HepG2 (cell line): Measurements from ENCODE around the gene WDR73. TPM values are rescaled to one million over a fixed set of nuclear protein-coding genes. Genes with fewer than 3 reads are reported as not detected.

Experiments used
- IRF2 ChIP-seq: IDR thresholded peaks from 2 replicates; pipeline ENCODE4 v1.6.1; 2018; ENCODE audit warnings: missing genetic modification reagents, missing compliant biosample characterization
- MTF2 ChIP-seq: sonication (generic); formaldehyde crosslinking; IDR thresholded peaks from 2 replicates; pipeline ENCODE4 v1.5.0; 2020; ENCODE audit warnings: missing genetic modification reagents, borderline replicate concordance
- MYC ChIP-seq: sonication (generic); formaldehyde crosslinking; IDR thresholded peaks from 2 replicates; pipeline ENCODE4 v1.9.0; 2021; ENCODE audit warnings: missing genetic modification reagents, borderline replicate concordance
- NR2F2 ChIP-seq: IDR thresholded peaks from 2 replicates; pipeline ENCODE4 v1.6.1; 2012; ENCODE audit warnings: low read depth, inconsistent platforms, borderline replicate concordance
- POLR2AphosphoS2 ChIP-seq: IDR thresholded peaks from 2 replicates; pipeline ENCODE4 v1.6.1; 2011; ENCODE audit warnings: low read depth, low read length, improper control_type of control experiment
- PTBP1 ChIP-seq: fragments of 200-400 bp; formaldehyde crosslinking; IDR thresholded peaks from 2 replicates; pipeline ENCODE4 v1.6.1; 2018; ENCODE audit warnings: low read length, low read depth; ENCODE audit not compliant: poor library complexity, severe bottlenecking
- RFXAP ChIP-seq: sonication (generic); formaldehyde crosslinking; IDR thresholded peaks from 2 replicates; pipeline ENCODE4 v1.4.0; 2020; ENCODE audit warnings: missing genetic modification reagents, borderline replicate concordance
- U2AF1 ChIP-seq: fragments of 200-400 bp; formaldehyde crosslinking; optimal IDR thresholded peaks from 2 replicates; pipeline ENCODE3; 2017; ENCODE audit warnings: mild to moderate bottlenecking, low read depth, low read length
- ZFP1 ChIP-seq: IDR thresholded peaks from 2 replicates; pipeline ENCODE4 v1.6.1; 2016
- ZNF10 ChIP-seq: sonication (generic); formaldehyde crosslinking; IDR thresholded peaks from 2 replicates; pipeline ENCODE4 v1.4.0; 2020; ENCODE audit warnings: mild to moderate bottlenecking, low read depth, missing genetic modification reagents, borderline replicate concordance
- ZNF230 ChIP-seq: sonication (generic); formaldehyde crosslinking; IDR thresholded peaks from 2 replicates; pipeline ENCODE4 v1.4.0; 2020; ENCODE audit warnings: mild to moderate bottlenecking, missing genetic modification reagents
- ZNF766 ChIP-seq: sonication (generic); formaldehyde crosslinking; IDR thresholded peaks from 2 replicates; pipeline ENCODE4 v1.5.0; 2020; ENCODE audit warnings: missing genetic modification reagents, borderline replicate concordance
- polyA plus RNA-seq, 8 experiments: library from polyadenylated mRNA; depleted of rRNA in 3 of 8; stranded (reverse) in 7 of 8; unstranded in 1 of 8; fragments of >200 nt; fragmentation: Illumina TruSeq in 4 of 8; extraction: Trizol in 4 of 8; gene quantifications; 2 replicates each; pipeline versions ENCODE4 v1.2.1 to v1.2.3, GENCODE V29; 2011 to 2016; ENCODE audit warnings: low read depth in 4 of 8, missing spikeins in 1 of 8, mixed read lengths in 1 of 8; ENCODE audit not compliant: insufficient read depth in 1 of 8
- total RNA-seq, 5 experiments: library from RNA; depleted of rRNA; stranded (reverse); fragments of >200 nt; fragmentation: Illumina TruSeq; extraction: Trizol; gene quantifications; 2 replicates each; pipeline ENCODE4 v1.2.3, GENCODE V29; 2016; ENCODE audit warnings: low read depth in 1 of 5
- TF ChIP-seq, protein P1 (sequence below): sonication (generic); formaldehyde crosslinking; IDR thresholded peaks from 2 replicates; pipeline ENCODE4 v1.8.1; 2023; ENCODE audit warnings: mild to moderate bottlenecking, missing genetic modification reagents
- TF ChIP-seq, protein P2 (sequence below): sonication (generic); formaldehyde crosslinking; IDR thresholded peaks from 2 replicates; pipeline ENCODE4 v1.4.0; 2020; ENCODE audit warnings: low read depth, missing genetic modification reagents
- TF ChIP-seq, protein P3 (sequence below): sonication (generic); formaldehyde crosslinking; IDR thresholded peaks from 2 replicates; pipeline ENCODE4 v1.9.0; 2021; ENCODE audit warnings: missing genetic modification reagents, borderline replicate concordance
- TF ChIP-seq, protein P4 (sequence below): IDR thresholded peaks from 2 replicates; pipeline ENCODE4 v1.4.0; 2020; ENCODE audit warnings: mild to moderate bottlenecking, missing genetic modification reagents

Gene WDR73
- total and polyA plus RNA-seq, 2 of the 13 experiments (the other 11 are each of a cell fraction or from before 2014, with no cell fraction given) = 20.0 to 35.5 TPM

DNA sequence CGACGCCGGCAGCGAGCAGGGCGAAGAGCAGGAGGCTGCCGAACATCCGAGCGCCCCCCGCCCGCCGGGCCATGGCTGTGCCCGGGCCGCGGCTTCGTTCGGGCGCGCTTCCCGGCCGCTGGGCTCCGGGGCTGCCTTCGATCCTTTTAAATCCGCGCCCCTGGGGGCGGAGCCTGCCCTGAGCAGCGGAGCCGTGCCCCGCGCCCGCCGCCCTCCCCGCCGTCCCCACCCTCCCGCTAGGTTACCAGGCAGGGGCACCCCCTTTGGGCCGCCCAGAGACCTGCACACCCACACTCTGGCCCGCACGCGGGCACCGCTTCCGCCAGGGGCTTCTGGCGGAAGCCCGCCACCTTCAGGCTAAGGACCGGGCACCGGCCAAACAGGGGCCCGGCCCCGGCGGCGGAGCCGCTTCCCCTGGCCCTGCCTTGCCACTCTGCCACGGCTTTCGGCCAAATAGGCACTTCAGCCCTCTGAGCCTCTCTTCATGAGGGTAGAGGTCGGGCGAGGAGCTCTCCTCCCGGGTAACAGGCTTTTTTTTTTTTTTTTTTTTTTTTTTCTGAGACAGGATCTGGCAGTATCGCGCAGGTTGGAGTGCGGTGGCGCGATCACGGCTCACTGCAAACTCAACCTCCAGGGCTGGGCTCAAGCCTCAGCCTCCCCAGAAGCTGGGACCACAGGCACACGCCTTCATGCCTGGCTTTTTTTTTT lies 4.2 kb upstream of the WDR73 start, which contains the start of gene NMB (continued):
- TF ChIP-seq, protein P1, sequence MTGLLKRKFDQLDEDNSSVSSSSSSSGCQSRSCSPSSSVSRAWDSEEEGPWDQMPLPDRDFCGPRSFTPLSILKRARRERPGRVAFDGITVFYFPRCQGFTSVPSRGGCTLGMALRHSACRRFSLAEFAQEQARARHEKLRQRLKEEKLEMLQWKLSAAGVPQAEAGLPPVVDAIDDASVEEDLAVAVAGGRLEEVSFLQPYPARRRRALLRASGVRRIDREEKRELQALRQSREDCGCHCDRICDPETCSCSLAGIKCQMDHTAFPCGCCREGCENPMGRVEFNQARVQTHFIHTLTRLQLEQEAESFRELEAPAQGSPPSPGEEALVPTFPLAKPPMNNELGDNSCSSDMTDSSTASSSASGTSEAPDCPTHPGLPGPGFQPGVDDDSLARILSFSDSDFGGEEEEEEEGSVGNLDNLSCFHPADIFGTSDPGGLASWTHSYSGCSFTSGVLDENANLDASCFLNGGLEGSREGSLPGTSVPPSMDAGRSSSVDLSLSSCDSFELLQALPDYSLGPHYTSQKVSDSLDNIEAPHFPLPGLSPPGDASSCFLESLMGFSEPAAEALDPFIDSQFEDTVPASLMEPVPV (CRISPR knock-in tag) = no peak
- 0 out of 2 replicates have a peak, but pooled peaks have one; percentile 35 for TF ChIP-seq ZNF766 (CRISPR knock-in tag)
- TF ChIP-seq IRF2 (CRISPR knock-in tag) = no peak
- TF ChIP-seq ZNF230 (CRISPR knock-in tag) = no peak
- no peak for TF ChIP-seq ZFP1 (CRISPR knock-in tag)
- TF ChIP-seq, protein P2, sequence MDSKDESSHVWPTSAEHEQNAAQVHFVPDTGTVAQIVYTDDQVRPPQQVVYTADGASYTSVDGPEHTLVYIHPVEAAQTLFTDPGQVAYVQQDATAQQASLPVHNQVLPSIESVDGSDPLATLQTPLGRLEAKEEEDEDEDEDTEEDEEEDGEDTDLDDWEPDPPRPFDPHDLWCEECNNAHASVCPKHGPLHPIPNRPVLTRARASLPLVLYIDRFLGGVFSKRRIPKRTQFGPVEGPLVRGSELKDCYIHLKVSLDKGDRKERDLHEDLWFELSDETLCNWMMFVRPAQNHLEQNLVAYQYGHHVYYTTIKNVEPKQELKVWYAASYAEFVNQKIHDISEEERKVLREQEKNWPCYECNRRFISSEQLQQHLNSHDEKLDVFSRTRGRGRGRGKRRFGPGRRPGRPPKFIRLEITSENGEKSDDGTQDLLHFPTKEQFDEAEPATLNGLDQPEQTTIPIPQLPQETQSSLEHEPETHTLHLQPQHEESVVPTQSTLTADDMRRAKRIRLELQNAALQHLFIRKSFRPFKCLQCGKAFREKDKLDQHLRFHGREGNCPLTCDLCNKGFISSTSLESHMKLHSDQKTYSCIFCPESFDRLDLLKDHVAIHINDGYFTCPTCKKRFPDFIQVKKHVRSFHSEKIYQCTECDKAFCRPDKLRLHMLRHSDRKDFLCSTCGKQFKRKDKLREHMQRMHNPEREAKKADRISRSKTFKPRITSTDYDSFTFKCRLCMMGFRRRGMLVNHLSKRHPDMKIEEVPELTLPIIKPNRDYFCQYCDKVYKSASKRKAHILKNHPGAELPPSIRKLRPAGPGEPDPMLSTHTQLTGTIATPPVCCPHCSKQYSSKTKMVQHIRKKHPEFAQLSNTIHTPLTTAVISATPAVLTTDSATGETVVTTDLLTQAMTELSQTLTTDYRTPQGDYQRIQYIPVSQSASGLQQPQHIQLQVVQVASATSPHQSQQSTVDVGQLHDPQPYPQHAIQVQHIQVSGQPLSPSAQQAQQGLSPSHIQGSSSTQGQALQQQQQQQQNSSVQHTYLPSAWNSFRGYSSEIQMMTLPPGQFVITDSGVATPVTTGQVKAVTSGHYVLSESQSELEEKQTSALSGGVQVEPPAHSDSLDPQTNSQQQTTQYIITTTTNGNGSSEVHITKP = no peak
- peak; percentile 39 for TF ChIP-seq PTBP1
- peak; percentile 57; the same call in 1 of the 2 replicates for TF ChIP-seq MYC (CRISPR knock-in tag)
- TF ChIP-seq, protein P3, sequence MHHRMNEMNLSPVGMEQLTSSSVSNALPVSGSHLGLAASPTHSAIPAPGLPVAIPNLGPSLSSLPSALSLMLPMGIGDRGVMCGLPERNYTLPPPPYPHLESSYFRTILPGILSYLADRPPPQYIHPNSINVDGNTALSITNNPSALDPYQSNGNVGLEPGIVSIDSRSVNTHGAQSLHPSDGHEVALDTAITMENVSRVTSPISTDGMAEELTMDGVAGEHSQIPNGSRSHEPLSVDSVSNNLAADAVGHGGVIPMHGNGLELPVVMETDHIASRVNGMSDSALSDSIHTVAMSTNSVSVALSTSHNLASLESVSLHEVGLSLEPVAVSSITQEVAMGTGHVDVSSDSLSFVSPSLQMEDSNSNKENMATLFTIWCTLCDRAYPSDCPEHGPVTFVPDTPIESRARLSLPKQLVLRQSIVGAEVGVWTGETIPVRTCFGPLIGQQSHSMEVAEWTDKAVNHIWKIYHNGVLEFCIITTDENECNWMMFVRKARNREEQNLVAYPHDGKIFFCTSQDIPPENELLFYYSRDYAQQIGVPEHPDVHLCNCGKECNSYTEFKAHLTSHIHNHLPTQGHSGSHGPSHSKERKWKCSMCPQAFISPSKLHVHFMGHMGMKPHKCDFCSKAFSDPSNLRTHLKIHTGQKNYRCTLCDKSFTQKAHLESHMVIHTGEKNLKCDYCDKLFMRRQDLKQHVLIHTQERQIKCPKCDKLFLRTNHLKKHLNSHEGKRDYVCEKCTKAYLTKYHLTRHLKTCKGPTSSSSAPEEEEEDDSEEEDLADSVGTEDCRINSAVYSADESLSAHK (CRISPR knock-in tag) = no peak
- TF ChIP-seq NR2F2 = no peak
- TF ChIP-seq RFXAP (CRISPR knock-in tag) = peak; percentile 77
- TF ChIP-seq MTF2 (CRISPR knock-in tag) = 0 out of 2 replicates have a peak, but pooled peaks have one; percentile 53
- TF ChIP-seq, protein P4, sequence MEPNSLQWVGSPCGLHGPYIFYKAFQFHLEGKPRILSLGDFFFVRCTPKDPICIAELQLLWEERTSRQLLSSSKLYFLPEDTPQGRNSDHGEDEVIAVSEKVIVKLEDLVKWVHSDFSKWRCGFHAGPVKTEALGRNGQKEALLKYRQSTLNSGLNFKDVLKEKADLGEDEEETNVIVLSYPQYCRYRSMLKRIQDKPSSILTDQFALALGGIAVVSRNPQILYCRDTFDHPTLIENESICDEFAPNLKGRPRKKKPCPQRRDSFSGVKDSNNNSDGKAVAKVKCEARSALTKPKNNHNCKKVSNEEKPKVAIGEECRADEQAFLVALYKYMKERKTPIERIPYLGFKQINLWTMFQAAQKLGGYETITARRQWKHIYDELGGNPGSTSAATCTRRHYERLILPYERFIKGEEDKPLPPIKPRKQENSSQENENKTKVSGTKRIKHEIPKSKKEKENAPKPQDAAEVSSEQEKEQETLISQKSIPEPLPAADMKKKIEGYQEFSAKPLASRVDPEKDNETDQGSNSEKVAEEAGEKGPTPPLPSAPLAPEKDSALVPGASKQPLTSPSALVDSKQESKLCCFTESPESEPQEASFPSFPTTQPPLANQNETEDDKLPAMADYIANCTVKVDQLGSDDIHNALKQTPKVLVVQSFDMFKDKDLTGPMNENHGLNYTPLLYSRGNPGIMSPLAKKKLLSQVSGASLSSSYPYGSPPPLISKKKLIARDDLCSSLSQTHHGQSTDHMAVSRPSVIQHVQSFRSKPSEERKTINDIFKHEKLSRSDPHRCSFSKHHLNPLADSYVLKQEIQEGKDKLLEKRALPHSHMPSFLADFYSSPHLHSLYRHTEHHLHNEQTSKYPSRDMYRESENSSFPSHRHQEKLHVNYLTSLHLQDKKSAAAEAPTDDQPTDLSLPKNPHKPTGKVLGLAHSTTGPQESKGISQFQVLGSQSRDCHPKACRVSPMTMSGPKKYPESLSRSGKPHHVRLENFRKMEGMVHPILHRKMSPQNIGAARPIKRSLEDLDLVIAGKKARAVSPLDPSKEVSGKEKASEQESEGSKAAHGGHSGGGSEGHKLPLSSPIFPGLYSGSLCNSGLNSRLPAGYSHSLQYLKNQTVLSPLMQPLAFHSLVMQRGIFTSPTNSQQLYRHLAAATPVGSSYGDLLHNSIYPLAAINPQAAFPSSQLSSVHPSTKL = no peak
- TF ChIP-seq U2AF1 = no peak
- TF ChIP-seq ZNF10 = no peak
- no peak for TF ChIP-seq POLR2AphosphoS2
